GM18907 (cell line): ENCODE results near the gene SCARB1.

Experiments used
- ATAC-seq: cut with Tn5 transposase; IDR thresholded peaks from one replicate; pipeline ENCODE4 v1.9.1; 2021; ENCODE audit warnings: mild to moderate bottlenecking, moderate library complexity; ENCODE audit not compliant: unreplicated experiment

Gene SCARB1

DNA sequence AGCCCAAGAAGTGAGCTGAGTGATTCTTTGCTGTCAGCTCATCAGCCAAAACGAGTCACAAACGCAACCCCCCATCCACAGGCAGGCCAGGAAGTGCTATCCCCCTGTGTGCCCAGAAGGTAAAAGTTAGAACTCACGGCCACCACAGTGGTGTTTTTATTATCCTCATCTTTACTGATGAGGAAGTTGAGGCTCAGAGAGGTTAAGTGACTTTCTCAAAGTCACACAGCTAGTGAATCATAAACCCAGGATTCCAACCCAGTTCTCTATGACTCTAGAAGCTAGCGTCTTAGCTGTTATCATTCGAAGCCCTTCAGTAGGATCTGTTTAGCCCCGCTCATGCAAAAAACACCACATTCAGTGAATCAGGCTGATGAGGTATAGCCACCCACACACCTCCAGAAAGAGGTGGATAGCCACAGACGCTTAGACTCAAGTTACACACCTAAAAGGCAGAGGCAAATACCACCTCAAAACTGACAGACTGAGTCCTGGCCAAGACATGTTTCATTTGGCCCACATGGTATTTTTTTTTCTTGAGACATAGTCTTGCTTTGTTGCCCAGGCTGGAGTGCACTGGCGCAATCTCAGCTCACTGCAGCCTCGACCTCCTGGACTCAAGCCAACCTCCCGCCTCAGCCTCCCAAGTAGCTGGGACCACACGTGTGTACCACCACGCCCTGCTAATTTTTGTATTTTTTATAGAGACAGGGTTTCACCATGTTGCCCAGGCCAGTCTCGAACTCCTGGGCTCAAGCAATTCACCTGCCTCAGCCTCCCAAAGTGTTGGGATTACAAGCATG is 100.7 kb downstream of the SCARB1 start:
- ATAC-seq: no peak

DNA sequence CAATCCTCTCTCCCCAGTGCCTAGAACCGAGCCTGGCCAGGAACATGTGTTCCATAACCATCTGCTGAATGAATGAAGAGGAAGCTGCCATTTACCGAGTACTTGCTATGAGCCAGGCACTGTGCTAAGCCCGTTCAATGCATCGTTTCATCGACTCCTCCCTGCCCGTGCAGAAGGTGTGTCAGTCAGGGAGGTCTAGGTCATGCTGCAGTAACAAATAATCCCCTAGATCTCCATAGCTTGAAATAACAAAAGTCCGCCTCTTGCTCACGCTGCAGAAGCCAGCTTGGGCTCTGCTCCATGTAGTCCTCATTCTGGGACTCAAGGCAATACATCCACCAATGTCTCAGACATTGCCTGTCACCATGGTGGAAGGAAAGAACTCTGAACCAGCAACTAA is 101.3 kb downstream of the SCARB1 start:
- ATAC-seq: no peak

DNA sequence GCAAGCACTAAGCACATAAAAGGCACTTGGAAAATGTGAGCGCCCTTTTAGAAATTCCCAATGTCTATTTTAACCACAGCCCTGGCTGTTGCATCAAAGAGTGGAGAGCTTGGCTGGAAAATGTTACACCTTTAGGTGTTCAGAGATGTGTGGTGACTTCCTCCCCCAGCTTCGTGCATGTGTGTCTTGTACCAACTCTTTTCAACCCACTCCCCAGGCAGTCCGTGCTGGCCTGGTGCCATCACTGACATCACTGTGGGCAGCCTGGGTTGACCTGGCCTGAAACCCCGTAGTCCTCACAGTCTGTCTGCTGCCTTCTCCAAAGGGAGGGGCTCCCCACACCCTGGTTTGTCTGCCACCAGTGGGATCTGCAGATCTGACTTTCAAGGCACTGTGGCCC is 101.8 kb downstream of the SCARB1 start:
- no peak for ATAC-seq

DNA sequence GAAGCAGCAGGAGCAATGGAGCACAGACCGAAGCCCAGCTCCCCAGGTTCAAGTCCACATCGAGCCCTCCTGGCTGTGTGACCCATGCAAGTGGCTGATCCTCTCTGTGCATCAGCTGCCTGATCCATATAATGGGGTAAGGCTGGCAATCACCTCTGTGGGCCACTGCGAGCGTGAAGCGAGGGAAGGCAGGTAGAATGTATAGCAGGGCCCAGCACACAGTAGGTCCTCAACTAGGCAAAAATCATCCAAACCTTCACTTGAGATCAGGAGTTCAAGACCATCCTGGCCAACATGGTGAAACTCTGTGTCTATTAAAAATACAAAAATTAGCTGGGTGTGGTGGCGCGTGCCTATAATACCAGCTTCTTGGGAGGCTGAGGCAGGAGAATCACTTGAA is 102.6 kb downstream of the SCARB1 start:
- ATAC-seq: no peak

DNA sequence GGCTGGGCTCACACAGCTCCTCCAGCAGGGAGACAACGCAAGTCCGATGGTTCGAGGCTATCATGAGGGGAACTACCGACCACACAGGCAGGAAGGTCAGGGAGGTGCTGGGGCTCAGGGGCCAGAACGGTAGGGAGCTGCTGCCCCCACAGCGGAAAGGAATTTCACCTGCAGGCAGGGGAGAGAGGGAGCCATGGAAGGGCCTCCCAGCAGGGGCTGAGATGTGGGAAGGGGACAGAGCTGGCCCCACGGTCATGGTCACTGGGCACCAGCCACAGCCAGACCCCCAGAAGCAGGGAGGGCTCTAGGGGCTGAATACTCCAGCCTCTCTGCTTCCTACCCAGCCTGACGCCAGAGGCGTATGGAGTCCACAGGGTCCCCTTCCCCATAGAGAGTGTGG is 103.1 kb downstream of the SCARB1 start:
- ATAC-seq: no peak

DNA sequence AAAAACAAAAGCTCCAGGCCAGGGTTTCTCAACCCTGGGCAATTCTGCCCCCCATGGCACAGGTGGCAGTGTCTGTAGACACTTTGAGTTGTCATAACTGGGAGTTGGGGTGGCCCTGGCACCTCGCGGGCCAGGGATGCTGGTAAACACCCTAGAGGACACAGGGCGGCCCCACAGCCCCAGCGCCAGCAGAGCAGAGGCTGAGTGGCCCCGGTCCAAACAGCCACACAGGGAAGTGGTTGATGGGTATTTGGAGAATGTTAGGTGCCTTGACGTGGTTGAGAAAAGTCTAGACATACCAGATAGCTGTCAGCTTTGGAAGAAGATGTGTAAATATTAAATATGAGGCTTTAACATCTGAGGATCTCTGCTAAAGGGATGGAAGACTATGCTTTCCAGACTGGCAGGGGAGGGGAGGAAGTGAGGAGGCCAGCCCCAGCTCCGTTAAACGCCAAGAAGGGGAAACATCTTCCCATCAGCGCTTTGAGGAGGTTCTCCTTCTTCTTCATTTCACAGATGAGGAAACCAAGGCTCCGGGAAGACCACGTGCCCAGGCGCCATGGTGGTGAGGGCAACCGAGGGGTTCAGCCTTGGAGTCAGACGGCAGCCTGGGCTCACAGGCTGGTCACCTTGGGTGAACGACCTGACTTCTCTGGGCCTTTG is 103.7 kb downstream of the SCARB1 start:
- no peak for ATAC-seq

DNA sequence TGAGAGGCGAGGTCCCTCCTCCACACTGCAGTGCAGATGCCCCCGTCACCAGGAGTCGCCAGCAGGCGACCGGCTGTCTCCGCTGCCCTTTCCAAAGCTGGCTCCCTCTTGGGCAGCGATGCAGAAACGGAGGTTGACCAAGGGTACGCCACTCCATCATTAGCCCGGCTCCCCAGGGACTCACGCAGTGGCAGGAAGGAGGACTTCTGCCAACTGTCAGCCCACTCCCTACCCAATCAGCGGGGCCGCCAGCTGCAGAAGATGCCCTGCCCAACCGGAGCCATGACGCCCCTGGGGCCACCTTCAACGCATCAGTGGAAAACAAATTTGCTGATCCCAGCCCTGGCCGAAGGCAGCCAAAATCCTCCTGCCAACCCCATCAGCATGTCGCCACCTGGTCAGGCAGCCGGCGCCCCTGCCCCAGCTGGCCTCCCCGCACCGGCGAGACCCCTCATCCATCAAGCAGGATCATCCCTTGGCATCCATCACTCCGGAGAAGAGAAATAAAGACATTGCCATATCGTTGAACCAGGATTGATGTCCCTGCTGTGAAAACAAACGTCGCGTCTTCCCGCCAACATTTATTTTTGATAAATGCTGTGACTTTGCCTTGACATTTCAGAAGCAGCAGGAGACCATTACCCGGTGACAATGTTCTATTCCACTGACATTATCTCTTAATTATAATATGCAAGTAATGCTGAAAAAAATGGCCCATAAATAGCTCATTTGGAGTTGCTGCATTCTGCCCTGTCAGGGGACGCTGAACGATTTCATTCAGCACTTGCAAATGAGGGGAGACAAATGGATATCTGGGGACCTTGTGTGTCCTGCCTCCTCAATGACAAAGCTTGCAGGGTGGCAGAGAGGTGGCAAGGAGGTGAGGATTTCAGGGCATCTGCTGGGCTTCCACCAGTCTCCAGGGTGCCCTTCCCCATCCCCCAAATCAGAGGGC is 105.1 kb downstream of the SCARB1 start:
- no peak for ATAC-seq

DNA sequence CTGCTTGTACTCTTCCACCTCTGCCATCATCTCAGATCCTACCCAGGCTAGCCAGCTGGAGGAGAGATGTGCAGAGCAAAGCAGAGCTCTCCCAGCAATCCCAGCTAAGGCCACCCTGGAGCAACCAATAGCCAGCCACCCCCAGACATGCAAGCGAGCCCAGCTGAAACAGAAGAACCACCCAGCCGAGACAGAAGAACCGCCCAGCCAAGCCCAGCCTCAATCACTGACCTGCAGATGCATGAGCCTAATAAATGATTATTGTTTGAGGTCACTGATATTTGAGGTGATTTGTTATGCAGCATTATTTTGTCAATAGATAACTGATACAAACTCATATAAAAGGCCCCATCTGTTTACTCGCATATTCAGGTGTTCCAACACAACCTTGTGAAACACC is 106.3 kb downstream of the SCARB1 start:
- ATAC-seq: no peak

DNA sequence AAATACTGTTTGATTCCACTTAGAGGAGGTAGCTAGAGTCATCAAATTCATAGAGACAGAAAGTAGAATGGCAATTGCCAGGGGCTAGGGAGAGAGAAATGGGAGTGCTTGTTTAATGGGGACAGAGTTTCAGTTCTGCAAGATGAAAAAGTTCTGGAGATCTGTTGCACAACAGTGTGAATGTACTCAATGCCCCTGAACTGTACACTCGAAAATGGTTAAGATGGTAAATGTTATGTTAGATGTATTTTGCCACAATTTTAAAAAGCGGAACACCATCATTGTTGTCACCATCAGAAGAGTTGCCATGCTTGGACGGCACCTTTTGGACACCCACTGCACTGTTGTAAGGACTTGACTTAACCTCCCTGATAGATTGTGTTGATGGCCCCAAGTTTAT is 106.9 kb downstream of the SCARB1 start:
- ATAC-seq: no peak

DNA sequence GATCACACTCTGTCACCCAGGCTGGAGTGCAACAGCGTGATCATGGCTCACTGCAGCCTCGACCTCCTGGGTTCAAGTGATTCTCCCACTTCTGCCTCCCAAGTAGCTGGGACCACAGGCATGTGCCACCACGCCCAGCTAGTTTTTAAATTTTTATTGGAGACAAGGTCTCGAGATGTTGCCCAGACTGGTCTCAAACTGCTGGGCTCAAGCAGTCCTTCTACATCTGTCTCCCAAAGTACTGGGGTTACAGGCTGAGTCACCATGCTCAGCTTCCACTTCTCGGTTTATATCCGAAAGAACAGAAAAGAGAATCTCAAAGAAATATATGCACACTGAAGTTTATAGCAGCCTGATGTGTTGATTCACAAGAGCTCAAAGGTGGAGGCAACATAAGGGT is 107.5 kb downstream of the SCARB1 start:
- no peak for ATAC-seq

DNA sequence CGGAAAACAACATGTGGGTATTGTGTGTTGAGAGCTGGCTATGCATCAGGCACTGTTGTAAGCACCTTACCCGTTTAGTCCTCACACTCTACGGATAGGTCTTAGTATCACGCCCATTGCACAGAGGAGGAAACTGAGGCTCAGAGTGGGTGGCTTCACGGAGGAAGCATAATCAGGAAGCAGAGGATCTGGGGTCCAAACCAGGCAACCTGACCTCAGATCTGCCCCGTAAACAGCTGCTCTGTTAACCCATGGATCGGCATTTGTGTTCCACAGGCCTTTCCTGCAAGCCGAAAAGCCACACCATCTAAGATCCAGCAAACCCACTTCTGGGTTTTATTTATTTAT is 107.9 kb downstream of the SCARB1 start:
- ATAC-seq: no peak

DNA sequence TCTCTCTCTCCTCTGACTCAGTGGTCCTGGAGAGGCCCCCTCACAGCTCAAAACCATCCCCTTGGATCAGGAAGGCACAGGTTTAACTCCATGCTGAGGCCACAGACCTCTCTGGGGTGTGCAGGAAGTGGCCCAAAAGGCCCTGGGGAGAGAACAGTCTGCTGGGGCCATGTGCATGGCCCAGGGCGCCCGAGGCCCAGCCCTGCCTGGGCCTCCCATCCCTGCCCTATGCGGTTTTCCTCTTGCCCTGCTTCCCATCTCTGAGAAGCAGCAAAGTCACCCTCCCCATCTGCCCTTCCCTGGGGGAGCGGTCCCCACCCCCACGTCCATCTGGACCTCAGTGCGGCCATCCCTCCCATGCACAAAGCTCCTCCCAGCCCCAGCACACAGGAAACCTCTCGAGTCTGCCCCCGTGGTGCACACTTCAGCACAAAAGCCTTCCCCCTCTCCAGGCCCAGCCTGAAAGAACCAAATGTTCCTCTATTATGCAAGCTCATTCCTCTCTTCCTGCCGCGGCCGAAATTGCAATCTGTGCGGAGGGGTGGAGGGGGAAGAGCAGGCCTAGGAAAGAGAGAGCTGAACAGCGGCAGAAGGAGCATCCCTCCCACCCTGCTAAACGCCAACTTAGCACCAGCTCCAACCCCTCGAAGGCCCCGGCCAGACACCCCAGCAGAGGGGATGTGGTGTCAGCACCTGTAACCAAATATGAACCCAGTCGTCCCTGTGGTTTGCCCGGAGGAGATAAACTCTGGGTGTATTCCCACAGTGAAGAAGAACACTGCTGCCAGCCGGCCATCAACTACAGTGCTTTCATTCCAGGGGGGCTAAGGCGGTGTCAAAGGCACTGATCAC is 108.5 kb downstream of the SCARB1 start:
- peak; percentile 63 for ATAC-seq

DNA sequence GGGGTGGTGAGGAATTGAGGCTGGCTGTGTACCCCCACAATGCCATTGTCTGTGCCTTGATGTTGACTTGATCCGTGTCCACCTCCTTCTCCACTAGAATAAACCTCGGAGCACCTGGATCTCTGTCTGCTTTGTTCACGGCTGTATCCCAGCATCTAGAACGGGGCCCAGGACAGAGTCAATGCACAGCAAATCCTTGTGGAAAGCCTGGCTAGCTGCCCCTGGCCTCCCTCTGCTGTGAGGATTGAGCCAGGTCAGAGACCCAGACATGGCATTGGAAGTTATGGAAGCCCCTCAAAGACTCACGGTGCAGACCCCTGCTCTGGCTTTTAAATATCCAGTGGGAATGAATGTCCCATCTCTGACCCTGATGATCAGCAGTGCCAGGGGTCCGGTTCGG is 109.2 kb downstream of the SCARB1 start:
- ATAC-seq: no peak

DNA sequence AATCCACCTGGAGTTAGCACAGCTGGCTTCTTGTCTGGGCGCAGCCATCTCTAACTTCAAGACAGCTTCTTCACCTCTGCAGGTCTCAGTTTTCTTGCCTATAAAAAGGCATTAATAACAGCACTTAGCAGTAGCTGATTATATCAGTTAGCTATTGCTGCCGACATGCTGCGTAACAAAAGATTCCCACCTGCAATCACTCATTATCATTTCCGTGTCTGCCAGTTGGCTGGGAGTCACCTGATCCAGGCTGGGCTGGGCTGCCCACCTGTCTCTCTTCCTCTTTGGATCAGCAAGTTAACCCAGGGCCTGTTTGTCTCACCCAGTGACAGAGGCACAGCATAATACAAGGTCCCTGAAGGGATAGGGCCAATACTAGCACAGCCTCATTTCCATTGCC is 109.7 kb downstream of the SCARB1 start:
- no peak for ATAC-seq

DNA sequence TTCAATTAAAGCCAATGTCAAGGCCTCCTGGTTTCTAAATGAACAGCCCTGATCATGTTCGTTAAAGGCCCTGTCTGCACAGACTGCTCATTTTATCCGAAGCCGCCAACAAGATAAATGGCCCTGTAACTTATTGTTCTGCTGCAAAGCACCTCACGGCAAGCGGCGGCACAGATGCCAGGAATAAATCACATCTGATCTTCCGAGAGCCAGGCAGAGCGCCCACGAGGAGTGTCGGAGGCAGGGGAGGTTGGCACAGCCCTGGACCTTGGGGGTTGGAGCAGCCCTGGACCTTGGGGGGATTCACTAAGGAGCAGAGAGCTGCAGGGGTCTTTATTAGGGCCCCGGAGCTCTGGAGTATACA is 110.5 kb downstream of the SCARB1 start:
- ATAC-seq: no peak

DNA sequence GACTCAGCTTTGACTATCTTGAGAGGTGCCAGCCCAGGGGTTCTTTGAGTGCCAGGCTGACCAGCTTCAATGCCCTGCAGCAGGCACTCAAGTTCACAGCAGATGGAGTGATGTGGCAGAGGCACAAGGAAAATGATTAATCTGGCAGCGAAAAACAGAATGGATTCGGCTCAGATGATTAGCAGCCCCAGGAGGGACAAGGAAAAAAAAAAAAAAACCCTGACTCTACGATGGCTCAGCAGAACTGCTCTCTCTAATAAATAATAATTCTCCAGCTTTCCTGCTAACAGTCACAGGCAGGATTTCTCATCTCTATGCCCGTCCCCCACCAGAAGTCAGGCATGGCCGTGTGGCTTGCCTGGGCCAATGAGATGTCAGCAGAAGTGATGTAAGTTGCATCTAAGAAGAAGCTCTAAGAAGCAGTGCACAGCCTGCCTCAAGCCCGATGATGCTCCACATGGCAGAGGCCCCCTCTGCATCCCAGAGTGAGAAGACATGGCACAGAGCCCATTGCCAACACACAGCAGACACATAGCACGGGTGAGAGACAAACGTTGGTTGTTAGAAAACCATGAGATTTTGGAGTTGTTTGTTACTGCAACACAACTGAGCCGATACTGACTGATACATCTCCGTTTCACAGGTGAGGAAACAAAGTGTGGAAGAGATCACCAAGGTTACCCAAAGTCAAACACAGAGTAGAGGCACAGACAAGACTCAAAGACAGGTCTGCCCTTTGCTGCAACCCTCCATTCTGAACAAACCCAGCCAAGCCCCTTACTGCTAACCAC is 111.0 kb downstream of the SCARB1 start:
- ATAC-seq: no peak

DNA sequence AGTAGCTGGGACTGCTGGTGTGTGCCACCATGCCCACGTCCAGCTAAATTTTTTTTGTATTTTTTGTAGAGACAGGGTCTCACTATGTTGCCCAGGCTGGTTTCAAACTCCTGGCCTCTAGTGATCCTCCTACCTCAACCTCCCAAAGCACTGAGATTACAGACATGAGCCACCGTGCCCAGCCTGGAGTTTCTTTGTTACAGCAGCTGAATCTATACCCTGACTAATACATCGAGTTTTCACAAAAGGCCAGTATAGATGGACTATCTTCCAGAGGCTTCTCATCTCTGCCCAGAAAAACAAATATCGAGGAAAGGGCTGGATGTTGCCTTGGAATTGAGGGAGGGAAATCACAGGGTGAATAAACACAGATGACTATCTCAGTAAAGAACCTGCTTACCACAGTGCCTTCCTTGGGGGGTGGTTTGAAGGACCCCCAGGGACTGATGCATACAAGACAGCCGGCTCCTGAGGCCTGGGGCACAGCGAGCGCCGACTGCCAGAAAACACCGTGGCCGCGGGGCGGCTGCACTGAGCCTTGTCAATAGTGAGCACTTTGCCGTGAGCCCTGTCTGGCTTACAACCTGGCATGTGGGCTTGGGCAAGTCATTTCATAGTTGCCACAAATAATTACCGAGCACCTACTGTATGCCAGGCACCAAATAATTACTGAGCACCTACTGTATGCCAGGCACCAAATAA is 111.9 kb downstream of the SCARB1 start:
- ATAC-seq: no peak

DNA sequence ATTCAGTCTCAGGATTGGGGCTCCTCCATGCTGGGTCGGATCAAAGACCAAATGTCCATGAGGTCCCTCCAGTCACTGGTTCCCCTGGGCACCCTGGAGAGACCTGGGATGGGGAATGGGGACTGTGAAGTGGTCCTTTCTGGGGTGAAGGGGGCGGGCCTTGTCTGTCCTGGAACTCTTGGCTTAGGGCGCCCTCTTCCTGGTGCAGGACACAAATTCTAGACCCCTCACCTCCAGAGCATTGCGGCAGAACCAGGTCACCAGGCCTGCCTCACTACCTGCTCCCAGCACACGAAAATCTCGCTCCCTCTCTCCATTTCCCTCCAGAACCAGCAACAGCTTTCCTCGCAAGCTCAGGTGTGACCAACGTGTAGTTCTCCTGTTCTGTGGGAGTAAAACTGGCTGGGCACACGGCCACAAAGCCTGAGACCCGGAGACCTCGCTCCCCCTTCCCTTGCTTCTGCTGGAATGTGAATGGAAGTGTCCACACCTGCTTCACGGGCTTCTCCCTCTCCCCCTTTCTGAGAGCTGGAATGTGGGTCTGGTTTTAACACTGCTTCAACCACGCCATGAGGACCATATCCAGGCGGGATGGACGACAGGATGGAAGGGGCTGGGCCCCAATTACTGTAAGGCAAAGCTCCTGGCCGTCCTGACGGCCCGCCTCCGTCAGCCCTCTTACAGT is 112.7 kb downstream of the SCARB1 start:
- no peak for ATAC-seq

DNA sequence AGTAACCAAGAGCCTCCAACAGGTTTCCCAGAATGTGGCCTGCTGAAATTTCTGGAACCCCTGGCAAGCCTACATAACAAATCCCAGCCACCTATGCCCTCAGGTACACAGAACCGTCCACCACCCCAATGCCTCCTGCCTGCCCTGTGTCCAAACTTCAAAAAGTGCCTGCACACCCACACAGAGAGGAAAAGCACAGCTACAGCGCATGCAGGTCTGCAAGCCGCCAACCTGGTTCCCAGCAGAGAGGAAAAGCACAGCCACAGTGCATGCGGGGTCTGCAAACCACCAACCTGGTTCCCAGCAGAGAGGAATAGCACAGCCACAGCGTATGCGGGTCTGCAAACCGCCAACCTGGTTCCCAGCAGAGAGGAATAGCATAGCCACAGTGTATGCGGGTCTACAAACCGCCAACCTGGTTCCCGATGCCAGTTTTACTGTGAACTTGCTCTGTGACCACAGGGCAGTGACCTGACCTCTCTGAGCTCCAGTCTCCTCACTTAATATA is 113.5 kb downstream of the SCARB1 start:
- no peak for ATAC-seq
